Esophagus squamous epithelium (tissue), 5 donors: Measurements from ENCODE around the gene PIWIL4. TPM values are rescaled to one million over a fixed set of nuclear protein-coding genes. Genes with fewer than 3 reads are reported as not detected.

Source experiments
- DNase-seq: peaks from one replicate; lab custom pipeline; 2025; lab: John Stamatoyannopoulos, UW
- H3K27ac ChIP-seq, 4 donors: fragments of 200-600 bp; sonication (generic); one replicate each; pipeline ENCODE4 v1.5.1; 2016 to 2019; ENCODE audit warnings: mild to moderate bottlenecking in 1 of 4
- H3K27me3 ChIP-seq, 4 donors: fragments of 200-600 bp; sonication (generic); 1 replicate in 3 of 4; 2 replicates in 1 of 4; pipeline versions ENCODE4 v1.5.1 to v1.6.0; 2017 to 2021; ENCODE audit warnings: antibody characterized with exemption in 1 of 4
- H3K36me3 ChIP-seq, 3 donors: fragments of 200-600 bp; sonication (generic); one replicate each; pipeline ENCODE4 v1.5.1; 2016 to 2019
- H3K4me1 ChIP-seq, 3 donors: fragments of 200-600 bp; sonication (generic); one replicate each; pipeline ENCODE4 v1.5.1; 2017 to 2019
- H3K4me3 ChIP-seq, 4 donors: fragments of 200-600 bp; sonication (generic); 1 replicate in 3 of 4; 2 replicates in 1 of 4; pipeline ENCODE4 v1.5.1; 2016 to 2019; ENCODE audit warnings: mild to moderate bottlenecking in 2 of 4, moderate library complexity in 1 of 4
- H3K9me3 ChIP-seq, 3 donors: fragments of 200-600 bp; sonication (generic); one replicate each; pipeline ENCODE4 v1.5.1; 2016 to 2019
- CTCF ChIP-seq, 6 experiments: fragments of 450-650 bp in 4 of 6; fragments of 200-600 bp in 2 of 6; sonication (generic) in 2 of 6; IDR thresholded peaks; one replicate each; pipeline ENCODE4 v1.5.1; 2016 to 2019; ENCODE audit warnings: antibody characterized with exemption in 6 of 6, mild to moderate bottlenecking in 4 of 6, moderate library complexity in 4 of 6
- POLR2A ChIP-seq, 4 donors: fragments of 450-650 bp; IDR thresholded peaks; one replicate each; pipeline ENCODE4 v1.6.1; 2017; ENCODE audit warnings: antibody characterized with exemption in 4 of 4, mild to moderate bottlenecking in 4 of 4, moderate library complexity in 3 of 4
- WGBS, 2 donors: methylation state at CpG; one replicate each; pipeline ENCODE4 v1.1.5; 2018; 5-methylcytosine and 5-hydroxymethylcytosine counted together
- intact Hi-C: fragments of 100-400 bp; cut with DNase I; formaldehyde crosslinking; loops from one replicate; pipeline ENCODE4 v1.15.0; 2022
- total RNA-seq, 4 donors: library from RNA; depleted of rRNA; stranded (reverse); fragments of >200 nt; gene quantifications; one replicate each; pipeline ENCODE4 v1.1.0, GENCODE V29; 2016
- donor health status: DM: yes; HTN: yes; CAD: no.

PIWIL4 gene
- total RNA-seq, 4 donors from 2014 or later: 0.18 to 3.1 (median 2.0) TPM

DNA sequence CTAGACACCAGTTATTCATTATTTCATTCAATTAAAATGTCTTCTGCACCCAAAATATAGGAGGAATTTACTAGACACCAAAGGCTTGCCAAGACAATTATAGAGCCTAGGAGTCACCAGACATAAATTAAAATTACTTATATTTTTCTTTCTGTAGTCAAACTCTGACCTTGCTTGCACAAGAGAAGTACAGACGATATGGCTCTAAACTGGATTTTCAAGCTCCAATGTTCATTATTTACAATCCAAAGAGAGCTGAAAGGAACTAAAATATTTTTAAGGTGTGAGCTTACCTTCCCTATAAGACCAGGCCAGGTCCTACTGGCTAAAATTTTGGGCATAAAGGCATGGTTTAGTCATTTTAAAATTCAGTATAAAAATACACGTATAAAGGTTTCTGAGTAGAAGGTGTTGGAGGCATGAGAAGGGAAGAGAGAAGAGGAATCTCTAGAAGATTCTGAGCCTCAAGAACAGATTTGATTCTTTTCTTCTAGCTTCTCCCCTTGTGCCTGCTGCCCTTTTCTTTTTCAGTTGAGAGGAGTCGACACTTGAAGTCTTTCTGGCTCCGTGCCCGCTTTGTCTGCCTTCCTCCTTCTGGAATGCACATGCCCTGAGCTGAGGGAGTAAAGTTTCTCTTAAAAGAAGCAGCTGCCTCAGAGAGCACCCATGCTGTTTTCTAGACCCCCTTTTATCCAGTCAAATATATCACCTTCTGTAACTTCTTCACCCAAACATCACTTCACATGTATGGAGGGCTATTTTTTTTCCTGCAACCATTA, 41.4 kb upstream of the PIWIL4 start:
- H3K27me3 ChIP-seq: peaks cover 0 to 3% (median 0%) of the 10 kb centered on the region in 4 donors
- H3K4me1 ChIP-seq: peaks cover 0 to 21% (median 0%) of the 10 kb centered on the region in 3 donors
- no peaks in the 10 kb centered on the region for H3K36me3 ChIP-seq
- H3K9me3 ChIP-seq: no peaks in the 10 kb centered on the region
- 23 to 26% methylated on average over 5 of the region's 5 CpGs for WGBS, 2 donors
- TF ChIP-seq CTCF (IDR thresholded peaks at IDR 0.05): no peak
- intact Hi-C loops: loop anchor here (10.0 kb wide), 1 partner anchor 69 kb away; no protein-coding TSS in a partner anchor
- H3K4me3 ChIP-seq: no peak overlapping the region
- peak overlapping the region in 1 of 4 donors; percentile 18 for H3K27ac ChIP-seq
- DNase-seq: no peak

DNA sequence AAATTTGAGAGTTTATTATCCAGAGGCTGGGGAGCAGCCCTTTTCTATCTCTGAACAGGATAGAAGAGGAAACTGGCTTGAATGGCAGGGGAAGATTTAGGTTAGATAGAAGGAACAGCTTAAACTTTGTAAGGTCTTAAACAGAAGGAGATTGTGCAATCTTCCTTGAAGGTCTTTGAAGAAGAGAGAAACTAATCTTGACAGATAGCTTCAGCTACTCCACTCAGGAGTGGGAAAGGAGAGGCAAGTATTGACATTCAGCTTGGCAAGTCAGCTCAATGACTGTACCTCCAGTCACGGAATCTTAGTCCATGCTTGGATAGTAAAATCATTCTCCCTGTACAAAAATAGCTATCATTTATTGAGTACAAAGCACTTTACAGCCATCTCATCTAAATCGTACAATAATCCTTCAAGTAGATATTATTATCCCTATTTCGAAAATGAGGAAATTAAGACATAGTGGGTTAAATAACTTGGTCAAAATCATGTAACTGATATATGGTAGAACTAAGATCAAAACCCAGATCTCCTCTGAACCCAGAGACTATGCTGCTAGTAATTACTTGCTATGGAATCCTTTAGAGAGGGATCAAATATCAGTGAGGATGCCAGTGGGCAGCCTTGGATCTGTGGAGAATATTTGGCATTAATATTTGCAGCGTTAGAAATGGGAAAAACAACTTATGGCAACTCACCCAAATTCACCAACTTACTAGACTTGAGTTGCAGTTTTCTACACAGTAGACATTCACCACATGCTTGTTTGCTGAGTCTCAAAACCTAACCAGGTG, 40.3 kb upstream of the PIWIL4 start:
- Histone ChIP-seq H3K4me1 (peaks cover 0 to 21% (median 0%) of the 10 kb centered on the region in 3 donors), H3K36me3 (no peaks in the 10 kb centered on the region), H3K27ac (no peak overlapping the region), H3K27me3 (peaks cover 0 to 3% (median 0%) of the 10 kb centered on the region in 4 donors), H3K9me3 (no peaks in the 10 kb centered on the region), H3K4me3 (no peak overlapping the region)
- intact Hi-C loops: loop anchor here (10.0 kb wide), 1 partner anchor 68 kb away; no protein-coding TSS in a partner anchor
- TF ChIP-seq POLR2A (IDR thresholded peaks at IDR 0.05) (no peak), CTCF (IDR thresholded peaks at IDR 0.05) (no peak)
- WGBS, 2 donors: 11 to 54% methylated on average over 4 of the region's 4 CpGs
- no peak for DNase-seq

- Histone ChIP-seq H3K9me3 (no peaks in the 10 kb centered on the region), H3K36me3 (no peaks in the 10 kb centered on the region), H3K4me1 (peaks cover 0 to 21% (median 0%) of the 10 kb centered on the region in 3 donors), H3K4me3 (no peak overlapping the region), H3K27me3 (no peaks in the 10 kb centered on the region), H3K27ac (no peak overlapping the region)
- TF ChIP-seq CTCF (IDR thresholded peaks at IDR 0.05): no peak
- no peak for DNase-seq
- intact Hi-C loops: loop anchor here (10.0 kb wide), 1 partner anchor 66 kb away; no protein-coding TSS in a partner anchor
Measured at GRCh38 chr11:94528551-94528950, 38.6 kb upstream of the PIWIL4 start.

DNA sequence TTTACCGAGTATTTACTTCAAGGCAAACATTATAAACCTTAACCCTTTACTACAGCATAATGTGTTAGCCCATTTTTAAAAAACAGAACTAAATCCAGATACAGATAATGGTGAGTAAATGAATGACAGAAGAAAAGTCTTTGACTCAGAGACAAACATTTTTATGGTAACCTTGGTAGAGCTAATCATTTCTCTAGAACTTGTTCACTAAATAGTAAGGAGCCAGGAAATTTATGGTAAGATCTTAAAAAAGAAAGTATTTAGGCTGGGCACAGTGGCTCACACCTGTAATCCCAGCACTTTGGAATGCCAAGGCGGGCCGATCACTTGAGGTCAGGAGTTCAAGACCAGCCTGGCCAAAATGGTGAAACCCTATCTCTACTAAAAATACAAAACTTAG, 35.0 kb upstream of the PIWIL4 start:
- peaks cover 0 to 11% (median 0%) of the 10 kb centered on the region in 3 donors for H3K4me1 ChIP-seq
- H3K4me3 ChIP-seq: no peak overlapping the region
- no peaks in the 10 kb centered on the region for H3K27me3 ChIP-seq
- no peak for DNase-seq
- H3K9me3 ChIP-seq: no peaks in the 10 kb centered on the region
- intact Hi-C loops: no loop called here
- 82 to 85% methylated on average over 2 to 3 of the region's 3 CpGs for WGBS, 2 donors
- no peak for TF ChIP-seq POLR2A (IDR thresholded peaks at IDR 0.05)
- no peak for TF ChIP-seq CTCF (IDR thresholded peaks at IDR 0.05)
- no peak overlapping the region for H3K27ac ChIP-seq
- H3K36me3 ChIP-seq: no peaks in the 10 kb centered on the region

DNA sequence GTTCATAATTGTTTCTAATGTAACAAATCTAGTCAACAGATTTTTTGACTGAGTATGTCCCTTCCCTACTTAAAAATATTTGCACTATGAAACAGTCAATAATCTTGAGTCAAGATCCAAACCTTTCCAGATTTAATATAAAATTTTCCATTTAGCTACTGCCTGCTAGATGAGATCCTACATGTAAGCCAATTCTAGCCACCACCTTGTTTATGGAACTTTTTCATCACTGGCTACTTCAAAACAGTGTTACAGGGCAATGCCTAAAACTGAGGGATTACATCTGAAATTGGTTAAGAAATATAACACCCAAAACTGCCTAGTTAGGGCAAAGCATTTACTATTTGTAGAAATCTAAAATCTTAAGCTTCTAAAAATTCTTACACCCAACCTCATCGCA, 34.0 kb upstream of the PIWIL4 start:
- WGBS, 2 donors: 76 to 87% methylated on average over 1 of the region's 1 CpG
- no peaks in the 10 kb centered on the region for H3K36me3 ChIP-seq
- DNase-seq: no peak
- no peak overlapping the region for H3K4me3 ChIP-seq
- no peaks in the 10 kb centered on the region for H3K9me3 ChIP-seq
- no peak for TF ChIP-seq POLR2A (IDR thresholded peaks at IDR 0.05)
- no peak for TF ChIP-seq CTCF (IDR thresholded peaks at IDR 0.05)
- intact Hi-C loops: no loop called here
- H3K4me1 ChIP-seq: peaks cover 0 to 17% (median 3%) of the 10 kb centered on the region in 3 donors
- H3K27ac ChIP-seq: no peak overlapping the region
- no peaks in the 10 kb centered on the region for H3K27me3 ChIP-seq
